ENCODE data around the gene ANLN.
"Not testable (repeated sequence)": the region's sequence is repeated elsewhere in the genome, so short reads cannot be mapped to it uniquely, and the experiment has no call there.

GRCh38 chr7:36466001-36466400 lies 76.3 kb downstream of the ANLN start:
- not testable (repeated sequence) for TF ChIP-seq CTCF (conservative IDR thresholded peaks at IDR 0.05; ENCODE audit: low read length); EZH2phosphoT487 (IDR thresholded peaks at IDR 0.05; ENCODE audit: borderline replicate concordance)

Data from Loucy (cell line).